ENCODE results near the gene C4orf50.

Gene C4orf50

GRCh38 chr4:5892323-5893003, 125.8 kb downstream of the C4orf50 start:
- no peak overlapping the region for H3K27ac Mint-ChIP-seq
- H3K27me3 Mint-ChIP-seq: peaks cover 34% of the 10 kb centered on the region
- no peaks in the 10 kb centered on the region for H3K36me3 Mint-ChIP-seq
- H3K4me1 Mint-ChIP-seq (ENCODE audit: low read depth): peaks cover 9% of the 10 kb centered on the region
- no peak overlapping the region for H3K4me3 Mint-ChIP-seq
- peaks cover 3% of the 10 kb centered on the region for H3K9me3 Mint-ChIP-seq (ENCODE audit: low read depth)

- Mint-ChIP-seq H3K4me3 (no peak overlapping the region), H3K27ac (no peak overlapping the region), H3K27me3 (peaks cover 32% of the 10 kb centered on the region), H3K36me3 (no peaks in the 10 kb centered on the region), H3K9me3 (ENCODE audit: low read depth) (peaks cover under 1% of the 10 kb centered on the region), H3K4me1 (ENCODE audit: low read depth) (peaks cover 9% of the 10 kb centered on the region)
Measured at GRCh38 chr4:5891563-5892322, 126.5 kb downstream of the C4orf50 start.

GRCh38 chr4:5890063-5890727, 128.0 kb downstream of the C4orf50 start:
- Mint-ChIP-seq H3K4me1 (ENCODE audit: low read depth) (peaks cover 9% of the 10 kb centered on the region), H3K27ac (no peak overlapping the region)

GRCh38 chr4:5889002-5889696, 129.1 kb downstream of the C4orf50 start:
- H3K27me3 Mint-ChIP-seq: peaks cover 36% of the 10 kb centered on the region
- H3K9me3 Mint-ChIP-seq (ENCODE audit: low read depth): no peaks in the 10 kb centered on the region
- H3K27ac Mint-ChIP-seq: no peak overlapping the region
- peaks cover 9% of the 10 kb centered on the region for H3K4me1 Mint-ChIP-seq (ENCODE audit: low read depth)
- H3K36me3 Mint-ChIP-seq: no peaks in the 10 kb centered on the region
- no peak overlapping the region for H3K4me3 Mint-ChIP-seq

More at GRCh38 chr4:5890063-5890727, 128.0 kb downstream of the C4orf50 start:
- no peaks in the 10 kb centered on the region for H3K36me3 Mint-ChIP-seq
- H3K4me3 Mint-ChIP-seq: no peak overlapping the region
- H3K27me3 Mint-ChIP-seq: peaks cover 33% of the 10 kb centered on the region
- no peaks in the 10 kb centered on the region for H3K9me3 Mint-ChIP-seq (ENCODE audit: low read depth)

- Mint-ChIP-seq H3K9me3 (ENCODE audit: low read depth) (no peaks in the 10 kb centered on the region), H3K36me3 (no peaks in the 10 kb centered on the region), H3K27ac (no peak overlapping the region), H3K4me3 (no peak overlapping the region), H3K4me1 (ENCODE audit: low read depth) (peaks cover 9% of the 10 kb centered on the region), H3K27me3 (peaks cover 31% of the 10 kb centered on the region)
Measured at GRCh38 chr4:5888222-5889001, 129.8 kb downstream of the C4orf50 start.

GRCh38 chr4:5887361-5888221, 130.6 kb downstream of the C4orf50 start:
- no peaks in the 10 kb centered on the region for H3K9me3 Mint-ChIP-seq (ENCODE audit: low read depth)
- H3K4me3 Mint-ChIP-seq: no peak overlapping the region
- no peak overlapping the region for H3K27ac Mint-ChIP-seq
- H3K4me1 Mint-ChIP-seq (ENCODE audit: low read depth): peaks cover 9% of the 10 kb centered on the region
- no peaks in the 10 kb centered on the region for H3K36me3 Mint-ChIP-seq
- H3K27me3 Mint-ChIP-seq: peaks cover 29% of the 10 kb centered on the region

- peaks cover 29% of the 10 kb centered on the region for H3K27me3 Mint-ChIP-seq
- no peaks in the 10 kb centered on the region for H3K9me3 Mint-ChIP-seq (ENCODE audit: low read depth)
- no peak overlapping the region for H3K4me3 Mint-ChIP-seq
- H3K27ac Mint-ChIP-seq: no peak overlapping the region
- H3K36me3 Mint-ChIP-seq: no peaks in the 10 kb centered on the region
- peaks cover 9% of the 10 kb centered on the region for H3K4me1 Mint-ChIP-seq (ENCODE audit: low read depth)
Measured at GRCh38 chr4:5887011-5887360, 131.2 kb downstream of the C4orf50 start.

- Mint-ChIP-seq H3K27ac (no peak overlapping the region), H3K27me3 (peaks cover 21% of the 10 kb centered on the region)
Measured at GRCh38 chr4:5885733-5886132, 132.5 kb downstream of the C4orf50 start.

GRCh38 chr4:5884796-5885195, 133.4 kb downstream of the C4orf50 start:
- no peak overlapping the region for H3K27ac Mint-ChIP-seq
- H3K9me3 Mint-ChIP-seq (ENCODE audit: low read depth): no peaks in the 10 kb centered on the region
- peaks cover 18% of the 10 kb centered on the region for H3K27me3 Mint-ChIP-seq
- H3K4me3 Mint-ChIP-seq: no peak overlapping the region
- no peaks in the 10 kb centered on the region for H3K36me3 Mint-ChIP-seq
- peaks cover 5% of the 10 kb centered on the region for H3K4me1 Mint-ChIP-seq (ENCODE audit: low read depth)

More at GRCh38 chr4:5885733-5886132, 132.5 kb downstream of the C4orf50 start:
- Mint-ChIP-seq H3K4me1 (ENCODE audit: low read depth) (peaks cover 7% of the 10 kb centered on the region), H3K9me3 (ENCODE audit: low read depth) (no peaks in the 10 kb centered on the region), H3K36me3 (no peaks in the 10 kb centered on the region), H3K4me3 (no peak overlapping the region)

- no peak overlapping the region for H3K27ac Mint-ChIP-seq
- no peak overlapping the region for H3K4me3 Mint-ChIP-seq
- H3K9me3 Mint-ChIP-seq (ENCODE audit: low read depth): no peaks in the 10 kb centered on the region
- H3K36me3 Mint-ChIP-seq: no peaks in the 10 kb centered on the region
- H3K4me1 Mint-ChIP-seq (ENCODE audit: low read depth): peaks cover 2% of the 10 kb centered on the region
- peaks cover 12% of the 10 kb centered on the region for H3K27me3 Mint-ChIP-seq
Measured at GRCh38 chr4:5883916-5884315, 134.3 kb downstream of the C4orf50 start.

GRCh38 chr4:5882947-5883346, 135.3 kb downstream of the C4orf50 start:
- no peaks in the 10 kb centered on the region for H3K4me1 Mint-ChIP-seq (ENCODE audit: low read depth)
- no peaks in the 10 kb centered on the region for H3K36me3 Mint-ChIP-seq
- H3K27ac Mint-ChIP-seq: no peak overlapping the region
- H3K4me3 Mint-ChIP-seq: no peak overlapping the region
- H3K9me3 Mint-ChIP-seq (ENCODE audit: low read depth): no peaks in the 10 kb centered on the region
- peaks cover 10% of the 10 kb centered on the region for H3K27me3 Mint-ChIP-seq

- no peaks in the 10 kb centered on the region for H3K4me1 Mint-ChIP-seq (ENCODE audit: low read depth)
- no peak overlapping the region for H3K27ac Mint-ChIP-seq
- H3K27me3 Mint-ChIP-seq: peaks cover 9% of the 10 kb centered on the region
- no peaks in the 10 kb centered on the region for H3K36me3 Mint-ChIP-seq
- H3K4me3 Mint-ChIP-seq: no peak overlapping the region
- no peaks in the 10 kb centered on the region for H3K9me3 Mint-ChIP-seq (ENCODE audit: low read depth)
Measured at GRCh38 chr4:5881340-5881739, 136.9 kb downstream of the C4orf50 start.

- Mint-ChIP-seq H3K9me3 (ENCODE audit: low read depth) (peaks cover 4% of the 10 kb centered on the region), H3K27ac (no peak overlapping the region), H3K4me3 (no peak overlapping the region), H3K4me1 (ENCODE audit: low read depth) (no peaks in the 10 kb centered on the region), H3K36me3 (no peaks in the 10 kb centered on the region), H3K27me3 (peaks cover 1% of the 10 kb centered on the region)
Measured at GRCh38 chr4:5878359-5878758, 139.9 kb downstream of the C4orf50 start.
